ENCODE measurements around the gene ZMYND8. TPM values are rescaled to one million over a fixed set of nuclear protein-coding genes. Genes with fewer than 3 reads are reported as not detected.

The ZMYND8 gene
- total RNA-seq, 3 donors from 2014 or later (not counting 1 experiment from before 2014, with no cell fraction given): 57.6 to 72.6 (median 69.8) TPM

GRCh38 chr20:47175493-47175892 lies 181.0 kb downstream of the ZMYND8 start:
- ATAC-seq: no peak
- H3K9me3 ChIP-seq (ENCODE audit: control insufficient read depth, insufficient read depth, low read length): no peaks in the 10 kb centered on the region
- no peaks in the 10 kb centered on the region for H3K36me3 Mint-ChIP-seq
- no peak for DNase-seq
- no peak overlapping the region for H3K27ac Mint-ChIP-seq
- H3K36me3 ChIP-seq (ENCODE audit: control insufficient read depth, insufficient read depth, low read length): no peaks in the 10 kb centered on the region
- 25% methylated on average over 6 of the region's 6 CpGs for WGBS (ENCODE audit: insufficient coverage)
- no peaks in the 10 kb centered on the region for H3K27me3 ChIP-seq (ENCODE audit: control insufficient read depth, insufficient read depth, low read length)
- H3K4me1 Mint-ChIP-seq: no peaks in the 10 kb centered on the region
- no peak for TF ChIP-seq CTCF (IDR thresholded peaks at IDR 0.05)
- no peak overlapping the region for H3K27ac ChIP-seq (ENCODE audit: low read length)
- no peak overlapping the region for H3K4me3 ChIP-seq (ENCODE audit: low read length)
- peaks cover 0 to 12% of the 10 kb centered on the region in 2 donors for H3K27me3 Mint-ChIP-seq (ENCODE audit: low read depth in 2 of 2)
- no peaks in the 10 kb centered on the region for H3K9me3 Mint-ChIP-seq
- intact Hi-C loops (cut with micrococcal nuclease): no loop called here
- no peak overlapping the region for H3K4me3 Mint-ChIP-seq
- no peaks in the 10 kb centered on the region for H3K4me1 ChIP-seq (ENCODE audit: control insufficient read depth, insufficient read depth, low read length)

GRCh38 chr20:47174456-47175243 lies 181.8 kb downstream of the ZMYND8 start:
- Mint-ChIP-seq H3K9me3 (no peaks in the 10 kb centered on the region), H3K36me3 (no peaks in the 10 kb centered on the region), H3K4me1 (no peaks in the 10 kb centered on the region), H3K4me3 (no peak overlapping the region), H3K27ac (no peak overlapping the region), H3K27me3 (ENCODE audit: low read depth in 2 of 2) (peaks cover 0 to 12% of the 10 kb centered on the region in 2 donors)
- Histone ChIP-seq H3K4me1 (ENCODE audit: control insufficient read depth, insufficient read depth, low read length) (no peaks in the 10 kb centered on the region), H3K27ac (ENCODE audit: low read length) (no peak overlapping the region), H3K36me3 (ENCODE audit: control insufficient read depth, insufficient read depth, low read length) (no peaks in the 10 kb centered on the region), H3K9me3 (ENCODE audit: control insufficient read depth, insufficient read depth, low read length) (no peaks in the 10 kb centered on the region), H3K27me3 (ENCODE audit: control insufficient read depth, insufficient read depth, low read length) (no peaks in the 10 kb centered on the region), H3K4me3 (ENCODE audit: low read length) (no peak overlapping the region)
- no peak for ATAC-seq
- 84% methylated on average over 21 of the region's 21 CpGs for WGBS (ENCODE audit: insufficient coverage)
- intact Hi-C loops (cut with micrococcal nuclease): no loop called here
- TF ChIP-seq CTCF (IDR thresholded peaks at IDR 0.05): no peak
- DNase-seq: no peak

- 85% methylated on average over 6 of the region's 6 CpGs for WGBS (ENCODE audit: insufficient coverage)
- Histone ChIP-seq H3K27ac (ENCODE audit: low read length) (no peak overlapping the region), H3K9me3 (ENCODE audit: control insufficient read depth, insufficient read depth, low read length) (no peaks in the 10 kb centered on the region), H3K4me1 (ENCODE audit: control insufficient read depth, insufficient read depth, low read length) (no peaks in the 10 kb centered on the region), H3K36me3 (ENCODE audit: control insufficient read depth, insufficient read depth, low read length) (no peaks in the 10 kb centered on the region), H3K4me3 (ENCODE audit: low read length) (no peak overlapping the region), H3K27me3 (ENCODE audit: control insufficient read depth, insufficient read depth, low read length) (no peaks in the 10 kb centered on the region)
- ATAC-seq: no peak
- Mint-ChIP-seq H3K27me3 (ENCODE audit: low read depth in 2 of 2) (peaks cover 0 to 12% of the 10 kb centered on the region in 2 donors), H3K4me3 (no peak overlapping the region), H3K9me3 (no peaks in the 10 kb centered on the region), H3K4me1 (no peaks in the 10 kb centered on the region), H3K36me3 (no peaks in the 10 kb centered on the region), H3K27ac (no peak overlapping the region)
- intact Hi-C loops (cut with micrococcal nuclease): no loop called here
- no peak for TF ChIP-seq CTCF (IDR thresholded peaks at IDR 0.05)
- DNase-seq: no peak
Observed at GRCh38 chr20:47173596-47174216, 182.8 kb downstream of the ZMYND8 start.
